Neural progenitor cell (in vitro differentiated cells): ENCODE measurements around the gene NDFIP2. TPM values are rescaled to one million over a fixed set of nuclear protein-coding genes. Genes with fewer than 3 reads are reported as not detected.

Experiments used
- DNase-seq: peaks from one replicate; pipeline ENCODE4 v3.0.0-alpha.2; 2016; ENCODE audit warnings: low spot score
- H2AFZ ChIP-seq: fragments of 200-600 bp; sonication (generic); replicated peaks from 2 replicates; pipeline ENCODE4 v1.6.1; 2016; ENCODE audit warnings: antibody characterized with exemption
- H3F3A ChIP-seq: fragments of 200-600 bp; sonication (generic); 2 replicates; pipeline ENCODE4 v1.6.1; 2016; ENCODE audit warnings: antibody characterized with exemption, low read depth
- H3K27ac ChIP-seq: fragments of 200-600 bp; sonication (generic); 2 replicates; pipeline ENCODE4 v1.5.1; 2016; ENCODE audit warnings: mild to moderate bottlenecking
- H3K27me3 ChIP-seq: fragments of 200-600 bp; sonication (generic); 2 replicates; pipeline ENCODE4 v1.6.1; 2016; ENCODE audit warnings: mild to moderate bottlenecking, moderate library complexity
- H3K36me3 ChIP-seq: fragments of 200-600 bp; sonication (generic); 2 replicates; pipeline ENCODE4 v1.5.1; 2016
- H3K4me1 ChIP-seq: fragments of 200-600 bp; sonication (generic); 2 replicates; pipeline ENCODE4 v1.6.1; 2016; ENCODE audit warnings: mixed run types
- H3K4me2 ChIP-seq: fragments of 200-600 bp; sonication (generic); 2 replicates; pipeline ENCODE4 v1.6.1; 2016
- H3K4me3 ChIP-seq: fragments of 200-600 bp; sonication (generic); 2 replicates; pipeline ENCODE4 v1.5.1; 2016
- H3K79me2 ChIP-seq: fragments of 200-600 bp; sonication (generic); 2 replicates; pipeline ENCODE4 v1.6.1; 2016; ENCODE audit warnings: low read depth
- H3K9ac ChIP-seq: fragments of 200-600 bp; sonication (generic); 2 replicates; pipeline ENCODE4 v1.6.1; 2016
- H3K9me3 ChIP-seq: fragments of 200-600 bp; sonication (generic); 2 replicates; pipeline ENCODE4 v1.5.1; 2016; ENCODE audit warnings: low read depth
- H4K20me1 ChIP-seq: fragments of 200-600 bp; sonication (generic); 2 replicates; pipeline ENCODE4 v1.6.1; 2016; ENCODE audit warnings: low read depth
- H3K27ac Mint-ChIP-seq: 3 replicates; pipeline ENCODE4 v1.8.0; 2021; ENCODE audit warnings: mixed read lengths
- H3K27me3 Mint-ChIP-seq: 2 replicates; pipeline ENCODE4 v1.8.0; 2022; ENCODE audit warnings: low read depth, mild to moderate bottlenecking, inconsistent platforms, moderate library complexity, mixed read lengths; ENCODE audit not compliant: insufficient read depth
- H3K36me3 Mint-ChIP-seq: 3 replicates; pipeline ENCODE4 v1.8.0; 2021; ENCODE audit warnings: mixed read lengths
- H3K4me1 Mint-ChIP-seq: 3 replicates; pipeline ENCODE4 v1.8.0; 2021; ENCODE audit warnings: mixed read lengths
- H3K4me3 Mint-ChIP-seq: 3 replicates; pipeline ENCODE4 v1.8.0; 2021; ENCODE audit warnings: mild to moderate bottlenecking, moderate library complexity, mixed read lengths
- H3K9me3 Mint-ChIP-seq: 3 replicates; pipeline ENCODE4 v1.8.0; 2020; ENCODE audit warnings: mixed read lengths
- EZH2 ChIP-seq: fragments of 200-600 bp; sonication (generic); IDR thresholded peaks from 2 replicates; pipeline ENCODE4 v1.6.1; 2017; ENCODE audit warnings: antibody characterized with exemption, mild to moderate bottlenecking, moderate library complexity
- EZH2phosphoT487 ChIP-seq: fragments of 200-600 bp; sonication (generic); IDR thresholded peaks from 2 replicates; pipeline ENCODE4 v1.6.1; 2017; ENCODE audit warnings: antibody characterized with exemption
- total RNA-seq: library from RNA; depleted of rRNA; stranded (reverse); fragments of >200 nt; gene quantifications from 2 replicates; pipeline ENCODE4 v1.2.3, GENCODE V29; 2015; ENCODE audit warnings: low replicate concordance
- TF ChIP-seq, protein P1 (sequence below): fragments of 200-600 bp; sonication (generic); IDR thresholded peaks from 2 replicates; pipeline ENCODE4 v1.5.1; 2017; ENCODE audit warnings: antibody characterized with exemption, mild to moderate bottlenecking

The NDFIP2 gene
- total RNA-seq, 1 donor from 2014 or later, result 25.4 TPM

DNA sequence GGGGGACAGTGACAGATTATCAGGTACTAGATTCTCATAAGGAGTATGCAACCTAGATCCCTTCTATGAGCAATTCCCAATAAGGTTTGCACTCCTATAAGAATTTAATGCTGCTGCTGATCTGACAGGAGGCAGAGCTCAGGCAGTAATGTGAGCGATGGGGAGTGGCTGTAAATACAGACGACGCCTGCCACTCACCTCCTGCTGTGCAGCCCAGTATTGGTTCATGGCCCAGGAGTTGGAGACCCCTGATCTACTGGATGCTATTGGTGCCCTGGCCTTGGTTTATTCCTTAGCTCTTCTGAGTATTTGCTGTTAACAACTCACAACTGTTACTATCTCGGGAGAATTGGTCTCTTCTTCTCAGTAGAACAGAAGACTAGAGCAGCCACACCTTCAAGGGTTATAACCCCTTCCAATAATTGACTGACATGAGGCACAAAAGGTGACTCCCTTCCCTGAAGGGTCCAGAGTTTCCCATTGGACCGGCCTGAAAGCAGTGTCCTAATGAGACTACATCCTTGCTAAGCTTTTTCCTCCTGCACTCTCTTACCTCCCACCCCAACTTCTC lies 39.9 kb upstream of the NDFIP2 start:
- Histone ChIP-seq H3K27me3 (peaks cover 12% of the 10 kb centered on the region), H3K79me2 (no peaks in the 10 kb centered on the region), H3K9ac (no peak overlapping the region), H3K36me3 (no peaks in the 10 kb centered on the region), H3K9me3 (no peaks in the 10 kb centered on the region), H3K4me3 (no peak overlapping the region), H3K27ac (no peak overlapping the region), H2AFZ (no peak overlapping the region), H3K4me2 (no peak overlapping the region), H3K4me1 (no peaks in the 10 kb centered on the region), H4K20me1 (no peaks in the 10 kb centered on the region), H3F3A (no peaks in the 10 kb centered on the region)
- H3K27me3 Mint-ChIP-seq, result peaks cover 2% of the 10 kb centered on the region
- TF ChIP-seq EZH2 (no peak), EZH2phosphoT487 (no peak)
- TF ChIP-seq, protein P1, sequence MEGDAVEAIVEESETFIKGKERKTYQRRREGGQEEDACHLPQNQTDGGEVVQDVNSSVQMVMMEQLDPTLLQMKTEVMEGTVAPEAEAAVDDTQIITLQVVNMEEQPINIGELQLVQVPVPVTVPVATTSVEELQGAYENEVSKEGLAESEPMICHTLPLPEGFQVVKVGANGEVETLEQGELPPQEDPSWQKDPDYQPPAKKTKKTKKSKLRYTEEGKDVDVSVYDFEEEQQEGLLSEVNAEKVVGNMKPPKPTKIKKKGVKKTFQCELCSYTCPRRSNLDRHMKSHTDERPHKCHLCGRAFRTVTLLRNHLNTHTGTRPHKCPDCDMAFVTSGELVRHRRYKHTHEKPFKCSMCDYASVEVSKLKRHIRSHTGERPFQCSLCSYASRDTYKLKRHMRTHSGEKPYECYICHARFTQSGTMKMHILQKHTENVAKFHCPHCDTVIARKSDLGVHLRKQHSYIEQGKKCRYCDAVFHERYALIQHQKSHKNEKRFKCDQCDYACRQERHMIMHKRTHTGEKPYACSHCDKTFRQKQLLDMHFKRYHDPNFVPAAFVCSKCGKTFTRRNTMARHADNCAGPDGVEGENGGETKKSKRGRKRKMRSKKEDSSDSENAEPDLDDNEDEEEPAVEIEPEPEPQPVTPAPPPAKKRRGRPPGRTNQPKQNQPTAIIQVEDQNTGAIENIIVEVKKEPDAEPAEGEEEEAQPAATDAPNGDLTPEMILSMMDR, result no peak
- no peaks in the 10 kb centered on the region for H3K36me3 Mint-ChIP-seq
- H3K9me3 Mint-ChIP-seq, result no peaks in the 10 kb centered on the region
- H3K27ac Mint-ChIP-seq, result peak overlapping the region; percentile 17
- H3K4me3 Mint-ChIP-seq, result no peak overlapping the region
- DNase-seq, result no peak
- H3K4me1 Mint-ChIP-seq, result peaks cover 5% of the 10 kb centered on the region

DNA sequence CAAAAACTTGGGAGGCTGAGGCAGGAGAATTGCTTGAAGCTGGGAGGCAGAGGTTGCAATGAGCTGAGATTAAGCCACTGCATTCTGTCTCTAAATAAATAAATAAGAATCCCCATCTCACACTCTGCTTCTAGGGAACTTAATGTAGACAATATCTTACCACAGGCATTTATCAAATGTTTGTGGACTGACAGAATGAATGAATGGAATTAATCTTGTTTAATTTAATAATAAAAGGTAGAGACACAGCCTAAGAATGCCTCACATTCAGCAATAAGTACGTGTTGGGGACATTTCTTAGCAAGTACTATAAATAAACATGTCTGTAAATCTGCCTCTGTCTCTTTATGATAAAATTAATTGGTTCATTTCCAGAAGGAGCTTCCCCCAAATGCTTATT lies 38.7 kb upstream of the NDFIP2 start:
- H3K9me3 Mint-ChIP-seq, result peaks cover 2% of the 10 kb centered on the region

DNA sequence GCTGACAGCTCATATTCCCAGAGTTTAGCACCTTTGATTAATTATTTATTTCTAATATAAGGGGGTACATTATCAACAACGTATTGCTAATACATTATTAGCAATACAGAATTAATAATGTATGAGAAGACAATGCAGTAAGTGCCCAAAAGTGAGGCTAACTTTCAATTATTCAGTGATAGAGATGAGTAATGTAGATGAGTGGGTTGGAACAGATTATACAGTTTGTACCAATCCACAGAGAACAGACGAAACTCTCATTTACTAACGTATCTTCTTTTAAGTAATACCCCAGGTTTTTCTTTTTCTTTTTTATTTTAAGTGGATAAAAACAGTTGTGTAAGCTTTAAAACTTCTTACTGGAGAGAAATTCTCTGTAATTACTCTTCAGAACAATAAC lies 38.2 kb upstream of the NDFIP2 start:
- H3K4me2 ChIP-seq, result no peak overlapping the region
- Mint-ChIP-seq H3K9me3 (peaks cover 2% of the 10 kb centered on the region), H3K27ac (no peak overlapping the region), H3K27me3 (peaks cover 4% of the 10 kb centered on the region), H3K36me3 (no peaks in the 10 kb centered on the region), H3K4me1 (peaks cover 18% of the 10 kb centered on the region), H3K4me3 (no peak overlapping the region)
- peaks cover 10% of the 10 kb centered on the region for H4K20me1 ChIP-seq
- H2AFZ ChIP-seq, result no peak overlapping the region
- H3K4me1 ChIP-seq, result peaks cover 10% of the 10 kb centered on the region
- no peaks in the 10 kb centered on the region for H3K9me3 ChIP-seq
- no peak for DNase-seq
- no peak overlapping the region for H3K27ac ChIP-seq
- H3K9ac ChIP-seq, result no peak overlapping the region
- H3F3A ChIP-seq, result peaks cover 8% of the 10 kb centered on the region
- TF ChIP-seq EZH2phosphoT487 (no peak), EZH2 (no peak)
- TF ChIP-seq, protein P1, result no peak
- peaks cover 27% of the 10 kb centered on the region for H3K27me3 ChIP-seq
- no peak overlapping the region for H3K4me3 ChIP-seq
- no peaks in the 10 kb centered on the region for H3K36me3 ChIP-seq
- H3K79me2 ChIP-seq, result no peaks in the 10 kb centered on the region

More for the DNA sequence above, 38.7 kb upstream of the NDFIP2 start:
- Mint-ChIP-seq H3K27me3 (peaks cover 4% of the 10 kb centered on the region), H3K4me3 (no peak overlapping the region), H3K27ac (no peak overlapping the region), H3K4me1 (peaks cover 14% of the 10 kb centered on the region), H3K36me3 (no peaks in the 10 kb centered on the region)
- no peak overlapping the region for H3K4me3 ChIP-seq
- H3K27ac ChIP-seq, result no peak overlapping the region
- no peaks in the 10 kb centered on the region for H3K9me3 ChIP-seq
- no peaks in the 10 kb centered on the region for H3K79me2 ChIP-seq
- no peak for DNase-seq
- peaks cover 3% of the 10 kb centered on the region for H3F3A ChIP-seq
- peaks cover 23% of the 10 kb centered on the region for H3K27me3 ChIP-seq
- peaks cover 5% of the 10 kb centered on the region for H4K20me1 ChIP-seq
- TF ChIP-seq EZH2phosphoT487, result no peak
- TF ChIP-seq, protein P1, result no peak
- TF ChIP-seq EZH2, result no peak
- H3K4me2 ChIP-seq, result no peak overlapping the region
- H3K4me1 ChIP-seq, result peaks cover 5% of the 10 kb centered on the region
- no peak overlapping the region for H3K9ac ChIP-seq
- H3K36me3 ChIP-seq, result no peaks in the 10 kb centered on the region
- H2AFZ ChIP-seq, result no peak overlapping the region
